Naive thymus-derived CD4-positive, alpha-beta T cell (primary cell): ENCODE results near the gene PRPF8. TPM values are rescaled to one million over a fixed set of nuclear protein-coding genes. Genes with fewer than 3 reads are reported as not detected.
"Not testable (repeated sequence)": the region's sequence is repeated elsewhere in the genome, so short reads cannot be mapped to it uniquely, and the experiment has no call there.

ENCODE experiments used
- ATAC-seq: fragments of 150-1000 bp; cut with Tn5 transposase; 2 replicates; pipeline ENCODE4 v1.10.0; 2021; ENCODE audit warnings: mild to moderate bottlenecking, moderate library complexity
- CTCF ChIA-PET: fragments of 350-600 bp; sonication (Branson Sonifier 250); formaldehyde crosslinking; loops from one replicate; lab custom pipeline; 2021; ENCODE audit warnings: antibody characterized with exemption; lab: Charles Lee
- POLR2A ChIA-PET: fragments of 350-600 bp; sonication (Branson Sonifier 250); formaldehyde crosslinking; loops from one replicate; lab custom pipeline; 2021; ENCODE audit warnings: antibody characterized with exemption, inconsistent platforms; lab: Charles Lee
- DNase-seq, 9 donors: peaks; one replicate each; pipeline versions ENCODE4 v3.0.0 to v3.0.0-alpha.2; 2020 to 2022; ENCODE audit warnings: mixed read lengths in 1 of 9
- H3K27ac ChIP-seq: one replicate; pipeline ENCODE4 v1.7.0; 2013; ENCODE audit warnings: mild to moderate bottlenecking, low read depth, low read length, moderate library complexity
- H3K27me3 ChIP-seq, 2 donors: one replicate each; pipeline ENCODE4 v1.7.0; 2013; ENCODE audit warnings: low read length in 2 of 2, mild to moderate bottlenecking in 2 of 2, moderate library complexity in 2 of 2; ENCODE audit not compliant: control insufficient read depth in 2 of 2, insufficient read depth in 2 of 2
- H3K36me3 ChIP-seq, 3 experiments: 1 replicate in 2 of 3; 2 replicates in 1 of 3; pipeline ENCODE4 v1.7.0; 2013; ENCODE audit warnings: low read length in 3 of 3, mild to moderate bottlenecking in 3 of 3, moderate library complexity in 1 of 3; ENCODE audit not compliant: insufficient read depth in 3 of 3, control insufficient read depth in 2 of 3
- H3K4me1 ChIP-seq, 2 donors: one replicate each; pipeline ENCODE4 v1.7.0; 2013; ENCODE audit warnings: low read length in 2 of 2, mild to moderate bottlenecking in 2 of 2, moderate library complexity in 1 of 2; ENCODE audit not compliant: control insufficient read depth in 2 of 2, insufficient read depth in 2 of 2
- H3K4me3 ChIP-seq: 2 replicates; pipeline ENCODE4 v1.7.0; 2013; ENCODE audit warnings: mild to moderate bottlenecking, low read length
- H3K9me3 ChIP-seq, 3 experiments: 1 replicate in 2 of 3; 2 replicates in 1 of 3; pipeline ENCODE4 v1.7.0; 2013; ENCODE audit warnings: low read length in 3 of 3; ENCODE audit not compliant: control insufficient read depth in 2 of 3
- H3K27ac Mint-ChIP-seq, 9 donors: one replicate each; pipeline ENCODE4 v1.8.0; 2020 to 2022; ENCODE audit warnings: mixed read lengths in 9 of 9, mild to moderate bottlenecking in 8 of 9, moderate library complexity in 5 of 9, inconsistent platforms in 2 of 9
- H3K27me3 Mint-ChIP-seq, 5 donors: one replicate each; pipeline ENCODE4 v1.8.0; 2021 to 2022; ENCODE audit warnings: mixed read lengths in 5 of 5, mild to moderate bottlenecking in 1 of 5
- H3K36me3 Mint-ChIP-seq, 5 donors: one replicate each; pipeline ENCODE4 v1.8.0; 2020 to 2022; ENCODE audit warnings: mixed read lengths in 5 of 5, mild to moderate bottlenecking in 3 of 5, inconsistent platforms in 1 of 5
- H3K4me1 Mint-ChIP-seq, 7 donors: one replicate each; pipeline ENCODE4 v1.8.0; 2020 to 2022; ENCODE audit warnings: mixed read lengths in 7 of 7, mild to moderate bottlenecking in 3 of 7, inconsistent platforms in 1 of 7
- H3K4me3 Mint-ChIP-seq, 10 donors: one replicate each; pipeline ENCODE4 v1.8.0; 2020 to 2022; ENCODE audit warnings: mild to moderate bottlenecking in 10 of 10, mixed read lengths in 10 of 10, moderate library complexity in 6 of 10, inconsistent platforms in 2 of 10
- H3K9me3 Mint-ChIP-seq, 11 donors: one replicate each; pipeline ENCODE4 v1.8.0; 2020 to 2022; ENCODE audit warnings: mixed read lengths in 11 of 11, mild to moderate bottlenecking in 4 of 11, inconsistent platforms in 1 of 11, moderate library complexity in 1 of 11
- intact Hi-C, 2 donors: fragments of 100-400 bp; cut with micrococcal nuclease; formaldehyde crosslinking; loops; one replicate each; pipeline ENCODE4 v1.15.1; 2023
- polyA plus RNA-seq, 2 donors: library from polyadenylated mRNA; unstranded; fragments of 300-500 nt; fragmentation: Illumina TruSeq; gene quantifications; one replicate each; pipeline ENCODE4 v1.2.3, GENCODE V29; 2021
- total RNA-seq, 6 experiments: library from RNA in 5 of 6; stranded (reverse) in 5 of 6; gene quantifications; 1 replicate in 5 of 6; 2 replicates in 1 of 6; pipeline ENCODE4 v1.2.3 and lab custom pipeline; 2021 to 2026

The PRPF8 gene
- total and polyA plus RNA-seq, 7 experiments from 2014 or later = 167 to 554 (median 436) TPM

- POLR2A ChIA-PET = interaction anchor here (0.8 kb wide), 1 partner anchor 15 kb away, joined by 3 read pairs; no protein-coding TSS in a partner anchor
- CTCF ChIA-PET, intact Hi-C loops: not testable (repeated sequence)
These were observed 20.7 kb downstream of the PRPF8 start for GRCh38 chr17:1663934-1664333.

GRCh38 chr17:1661045-1661444, 23.6 kb downstream of the PRPF8 start:
- H3K36me3 ChIP-seq = peaks cover 51 to 89% (median 51%) of the 10 kb centered on the region in 3 experiments
- H3K4me1 ChIP-seq = no peaks in the 10 kb centered on the region
- H3K4me3 ChIP-seq = no peak overlapping the region
- H3K27me3 ChIP-seq = no peaks in the 10 kb centered on the region
- no peak overlapping the region for H3K27ac Mint-ChIP-seq
- H3K4me3 Mint-ChIP-seq = no peak overlapping the region
- ChIA-PET CTCF (interaction anchor here (1.6 kb wide), 2 partner anchors 9 to 11 kb away, joined by 4 to 6 read pairs; partner anchors contain the start of gene RILP), POLR2A (interaction anchor here (0.6 kb wide), 1 partner anchor 15 kb away, joined by 3 read pairs; the partner anchor contains the start of gene SCARF1)
- intact Hi-C loops = no loop called here
- H3K4me1 Mint-ChIP-seq = peaks cover 0 to 12% (median 4%) of the 10 kb centered on the region in 7 donors
- no peak overlapping the region for H3K27ac ChIP-seq
- peaks cover 21 to 58% (median 45%) of the 10 kb centered on the region in 5 donors for H3K36me3 Mint-ChIP-seq
- H3K9me3 Mint-ChIP-seq = peaks cover 0 to 2% (median 0%) of the 10 kb centered on the region in 11 donors
- ATAC-seq (no peak), DNase-seq (no peak)
- H3K9me3 ChIP-seq = no peaks in the 10 kb centered on the region
- H3K27me3 Mint-ChIP-seq = no peaks in the 10 kb centered on the region

More at GRCh38 chr17:1663934-1664333, 20.7 kb downstream of the PRPF8 start:
- not testable (repeated sequence) for H3K27ac ChIP-seq, H3K9me3 ChIP-seq, H3K27me3 ChIP-seq, H3K27me3 Mint-ChIP-seq, H3K4me3 Mint-ChIP-seq, ATAC-seq, H3K4me3 ChIP-seq, H3K4me1 ChIP-seq, DNase-seq, H3K9me3 Mint-ChIP-seq
- Mint-ChIP-seq H3K27ac (peak overlapping the region in 1 of 9 donors; percentile 38), H3K4me1 (peaks cover 6 to 18% (median 12%) of the 10 kb centered on the region in 7 donors), H3K36me3 (peaks cover 13 to 45% (median 33%) of the 10 kb centered on the region in 5 donors)
- peaks cover 31 to 88% (median 35%) of the 10 kb centered on the region in 3 experiments for H3K36me3 ChIP-seq

DNA sequence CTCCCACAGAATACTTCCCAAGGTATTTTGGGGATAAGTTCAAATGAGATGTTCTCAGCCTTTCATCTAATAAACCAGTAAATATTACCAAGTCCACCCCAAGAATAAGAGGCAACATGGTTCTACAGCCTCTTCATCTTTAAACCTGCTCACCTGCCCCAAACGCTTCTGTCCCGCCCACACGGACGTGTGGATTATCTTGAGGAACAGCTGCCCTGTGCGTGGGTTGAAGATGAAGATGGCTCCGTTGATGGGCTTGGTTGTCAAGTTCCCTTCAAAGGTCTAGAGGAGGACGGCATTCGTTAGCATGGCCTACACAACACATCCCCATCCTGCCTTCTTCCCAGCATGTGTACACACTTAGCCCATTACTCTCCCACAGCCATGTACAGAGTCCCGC, 26.6 kb downstream of the PRPF8 start:
- DNase-seq (peak in 1 of 9 donors; percentile 8), ATAC-seq (no peak)
- peaks cover 25 to 73% (median 58%) of the 10 kb centered on the region in 5 donors for H3K36me3 Mint-ChIP-seq
- Histone ChIP-seq H3K4me1 (no peaks in the 10 kb centered on the region), H3K4me3 (no peak overlapping the region), H3K27me3 (no peaks in the 10 kb centered on the region), H3K36me3 (peaks cover 66 to 96% (median 75%) of the 10 kb centered on the region in 3 experiments), H3K27ac (no peak overlapping the region), H3K9me3 (no peaks in the 10 kb centered on the region)
- peaks cover 0 to 10% (median 3%) of the 10 kb centered on the region in 7 donors for H3K4me1 Mint-ChIP-seq
- H3K27me3 Mint-ChIP-seq = no peaks in the 10 kb centered on the region
- H3K9me3 Mint-ChIP-seq = peaks cover 0 to 2% (median 0%) of the 10 kb centered on the region in 11 donors
- H3K4me3 Mint-ChIP-seq = no peak overlapping the region
- CTCF ChIA-PET = interaction anchor here (1.7 kb wide), 1 partner anchor 10 kb away, joined by 4 read pairs; no protein-coding TSS in a partner anchor
- POLR2A ChIA-PET = interaction anchor here (0.9 to 1.1 kb wide), 2 partner anchors 11 to 19 kb away, joined by 3 to 6 read pairs; no protein-coding TSS in a partner anchor
- peak overlapping the region in 2 of 9 donors; percentile 47 to 68 for H3K27ac Mint-ChIP-seq
- intact Hi-C loops = no loop called here

DNA sequence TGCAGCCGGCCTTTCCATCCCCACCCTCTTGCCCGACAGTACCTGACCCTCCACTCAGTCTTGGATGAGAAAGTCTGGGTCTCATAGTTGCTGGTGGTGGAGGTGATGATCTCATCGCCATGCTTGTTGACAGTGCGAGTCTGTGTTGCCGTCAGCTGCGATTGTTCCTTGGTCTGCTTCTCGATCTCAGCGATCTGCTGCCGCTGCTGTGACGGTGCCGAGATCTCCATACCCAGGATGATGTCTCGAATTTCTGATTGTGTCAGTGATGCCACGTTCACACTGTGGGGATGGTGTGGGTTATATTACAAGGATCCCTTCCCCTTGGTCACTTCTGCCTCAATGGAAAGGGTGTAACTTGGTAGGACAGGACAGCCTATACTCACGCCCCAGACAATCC, 30.9 kb downstream of the PRPF8 start:
- no peak overlapping the region for H3K27ac ChIP-seq
- H3K36me3 ChIP-seq = peaks cover 51 to 86% (median 52%) of the 10 kb centered on the region in 3 experiments
- Mint-ChIP-seq H3K4me3 (no peak overlapping the region), H3K27ac (peak overlapping the region in 4 of 9 donors; percentile 6 to 62 (median 53)), H3K4me1 (peaks cover 0 to 14% (median 4%) of the 10 kb centered on the region in 7 donors), H3K9me3 (no peaks in the 10 kb centered on the region), H3K36me3 (peaks cover 16 to 52% (median 39%) of the 10 kb centered on the region in 5 donors), H3K27me3 (no peaks in the 10 kb centered on the region)
- no peaks in the 10 kb centered on the region for H3K27me3 ChIP-seq
- no peak overlapping the region for H3K4me3 ChIP-seq
- ATAC-seq (no peak), DNase-seq (no peak)
- peaks cover 0 to 6% of the 10 kb centered on the region in 2 donors for H3K4me1 ChIP-seq
- H3K9me3 ChIP-seq = no peaks in the 10 kb centered on the region
- intact Hi-C loops = no loop called here
- CTCF ChIA-PET = no interaction called here
- POLR2A ChIA-PET = no interaction called here

GRCh38 chr17:1652794-1653193, 31.9 kb downstream of the PRPF8 start:
- peaks cover 0 to 14% (median 4%) of the 10 kb centered on the region in 7 donors for H3K4me1 Mint-ChIP-seq
- Histone ChIP-seq H3K4me1 (peaks cover 6 to 11% of the 10 kb centered on the region in 2 donors), H3K36me3 (peaks cover 43 to 77% (median 44%) of the 10 kb centered on the region in 3 experiments)
- POLR2A ChIA-PET = interaction anchor here (0.7 to 1.5 kb wide), 3 partner anchors 21 to 31 kb away, joined by 3 to 4 read pairs (median 4); partner anchors contain the start of gene PRPF8
- peak overlapping the region in 3 of 9 donors; percentile 59 to 83 (median 63) for H3K27ac Mint-ChIP-seq
- ATAC-seq, H3K4me3 Mint-ChIP-seq, H3K9me3 ChIP-seq, H3K9me3 Mint-ChIP-seq, intact Hi-C loops, H3K27me3 ChIP-seq, DNase-seq, H3K4me3 ChIP-seq, H3K27me3 Mint-ChIP-seq, H3K27ac ChIP-seq: not testable (repeated sequence)
- CTCF ChIA-PET = interaction anchor here (0.6 to 0.7 kb wide), 3 partner anchors 31 to 430 kb away, joined by 4 to 9 read pairs (median 4); no protein-coding TSS in a partner anchor
- H3K36me3 Mint-ChIP-seq = peaks cover 16 to 42% (median 30%) of the 10 kb centered on the region in 5 donors

DNA sequence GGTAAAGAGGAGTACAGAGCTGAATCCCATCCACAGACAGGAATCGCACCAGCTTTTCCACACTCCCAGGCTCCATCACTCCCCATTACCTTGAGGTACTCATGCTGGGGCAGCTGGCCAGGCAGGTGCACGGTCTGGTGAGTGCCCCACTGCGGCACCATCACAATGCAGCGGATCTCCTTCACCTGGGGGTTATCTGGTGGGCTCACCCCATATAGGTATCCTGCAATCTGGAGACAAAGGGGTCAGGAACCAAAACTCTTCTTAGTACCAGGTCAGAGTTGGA, 33.2 kb downstream of the PRPF8 start:
- ATAC-seq (no peak), DNase-seq (no peak)
- H3K27me3 ChIP-seq = no peaks in the 10 kb centered on the region
- POLR2A ChIA-PET = no interaction called here
- Mint-ChIP-seq H3K27ac (peak overlapping the region in 1 of 9 donors; percentile 50), H3K4me3 (no peak overlapping the region), H3K9me3 (no peaks in the 10 kb centered on the region), H3K4me1 (peaks cover 0 to 20% (median 5%) of the 10 kb centered on the region in 7 donors), H3K27me3 (no peaks in the 10 kb centered on the region), H3K36me3 (peaks cover 8 to 34% (median 21%) of the 10 kb centered on the region in 5 donors)
- CTCF ChIA-PET = interaction anchor here (1.0 kb wide), 1 partner anchor 15 kb away, joined by 5 read pairs; no protein-coding TSS in a partner anchor
- peaks cover 36 to 64% (median 37%) of the 10 kb centered on the region in 3 experiments for H3K36me3 ChIP-seq
- intact Hi-C loops = no loop called here
- H3K4me3 ChIP-seq = no peak overlapping the region
- H3K9me3 ChIP-seq = no peaks in the 10 kb centered on the region
- H3K4me1 ChIP-seq = peaks cover 6 to 11% of the 10 kb centered on the region in 2 donors
- H3K27ac ChIP-seq = no peak overlapping the region
